Epithelial cell of prostate (primary cell): ENCODE data around the gene GNAT1.

Experiments
- DNase-seq: peaks from one replicate; pipeline ENCODE4 v3.0.0-alpha.2; 2011; ENCODE audit warnings: low read depth, low spot score
- H3K27ac ChIP-seq: fragments of 450-650 bp; 2 replicates; pipeline ENCODE4 v1.5.1; 2017; ENCODE audit warnings: mild to moderate bottlenecking

The GNAT1 gene

GRCh38 chr3:50190936-50191660 lies at the start of gene GNAT1:
GNAT1 (plus strand) TSS chr3:50191610; CDS start chr3:50191726, 116 bp downstream.
- no peak for DNase-seq

GRCh38 chr3:50146316-50146901 lies 45.0 kb upstream of the GNAT1 start:
- no peak overlapping the region for H3K27ac ChIP-seq
- DNase-seq: no peak

More at GRCh38 chr3:50190936-50191660, at the start of gene GNAT1:
- H3K27ac ChIP-seq: no peak within 1 kb of the TSS

- no peak for DNase-seq
- no peak overlapping the region for H3K27ac ChIP-seq
These were observed 44.4 kb upstream of the GNAT1 start for GRCh38 chr3:50147016-50147415.

GRCh38 chr3:50147447-50147846 lies 44.0 kb upstream of the GNAT1 start:
- H3K27ac ChIP-seq: no peak overlapping the region
- no peak for DNase-seq

- DNase-seq: no peak
- H3K27ac ChIP-seq: no peak overlapping the region
These were observed 43.5 kb upstream of the GNAT1 start for GRCh38 chr3:50147861-50148260.

- DNase-seq: no peak
- peak overlapping the region; percentile 67 for H3K27ac ChIP-seq
These were observed 41.0 kb upstream of the GNAT1 start for GRCh38 chr3:50150404-50150750.

GRCh38 chr3:50150863-50151686 lies 40.3 kb upstream of the GNAT1 start:
- no peak for DNase-seq
- H3K27ac ChIP-seq: peak overlapping the region; percentile 67

GRCh38 chr3:50151728-50152127 lies 39.7 kb upstream of the GNAT1 start:
- peak overlapping the region; percentile 67 for H3K27ac ChIP-seq
- no peak for DNase-seq

GRCh38 chr3:50153782-50154475 lies 37.5 kb upstream of the GNAT1 start:
- no peak for DNase-seq
- no peak overlapping the region for H3K27ac ChIP-seq

- DNase-seq: no peak
- no peak overlapping the region for H3K27ac ChIP-seq
These were observed 37.0 kb upstream of the GNAT1 start for GRCh38 chr3:50154476-50154839.

GRCh38 chr3:50154840-50155490 lies 36.4 kb upstream of the GNAT1 start, which contains the start of gene SEMA3F:
SEMA3F (plus strand) TSS chr3:50155324; CDS start chr3:50159623, 4,299 bp downstream.
- peak within 1 kb of the TSS; percentile 94 for H3K27ac ChIP-seq
- DNase-seq: no peak

- no peak for DNase-seq
- peak overlapping the region; percentile 94 for H3K27ac ChIP-seq
These were observed 35.9 kb upstream of the GNAT1 start for GRCh38 chr3:50155491-50155878.

- peak overlapping the region; percentile 94 for H3K27ac ChIP-seq
These were observed 35.5 kb upstream of the GNAT1 start for GRCh38 chr3:50155891-50156290.

GRCh38 chr3:50156549-50157493 lies 34.6 kb upstream of the GNAT1 start:
- H3K27ac ChIP-seq: peak overlapping the region; percentile 94
- no peak for DNase-seq

More at GRCh38 chr3:50155891-50156290, 35.5 kb upstream of the GNAT1 start:
- no peak for DNase-seq

- peak overlapping the region; percentile 94 for H3K27ac ChIP-seq
- peak; percentile 81 for DNase-seq
These were observed 33.4 kb upstream of the GNAT1 start for GRCh38 chr3:50157827-50158529.

- peak overlapping the region; percentile 94 for H3K27ac ChIP-seq
- DNase-seq: no peak
These were observed 32.8 kb upstream of the GNAT1 start for GRCh38 chr3:50158530-50159146.

GRCh38 chr3:50160561-50160983 lies 30.8 kb upstream of the GNAT1 start:
- no peak for DNase-seq
- peak overlapping the region; percentile 94 for H3K27ac ChIP-seq

- DNase-seq: peak; percentile 27
- peak overlapping the region; percentile 94 for H3K27ac ChIP-seq
These were observed 30.1 kb upstream of the GNAT1 start for GRCh38 chr3:50161320-50161719.
